H1 (cell line): ENCODE results near the gene HOXB9.

ENCODE experiments used
- EZH2 ChIP-seq: fragments of 200-600 bp; sonication (generic); IDR thresholded peaks from 2 replicates; pipeline ENCODE4 v1.7.1; 2012; ENCODE audit warnings: low read depth, mild to moderate bottlenecking, moderate library complexity, low read length, inconsistent platforms; ENCODE audit not compliant: severe bottlenecking
- JUND ChIP-seq: IDR thresholded peaks from 2 replicates; pipeline ENCODE4 v1.6.1; 2011; ENCODE audit warnings: mild to moderate bottlenecking, improper control_type of control experiment, low read length
- YY1 ChIP-seq: IDR thresholded peaks from 2 replicates; pipeline ENCODE4 v1.6.1; 2011; ENCODE audit warnings: low read depth, mild to moderate bottlenecking, low read length

DNA sequence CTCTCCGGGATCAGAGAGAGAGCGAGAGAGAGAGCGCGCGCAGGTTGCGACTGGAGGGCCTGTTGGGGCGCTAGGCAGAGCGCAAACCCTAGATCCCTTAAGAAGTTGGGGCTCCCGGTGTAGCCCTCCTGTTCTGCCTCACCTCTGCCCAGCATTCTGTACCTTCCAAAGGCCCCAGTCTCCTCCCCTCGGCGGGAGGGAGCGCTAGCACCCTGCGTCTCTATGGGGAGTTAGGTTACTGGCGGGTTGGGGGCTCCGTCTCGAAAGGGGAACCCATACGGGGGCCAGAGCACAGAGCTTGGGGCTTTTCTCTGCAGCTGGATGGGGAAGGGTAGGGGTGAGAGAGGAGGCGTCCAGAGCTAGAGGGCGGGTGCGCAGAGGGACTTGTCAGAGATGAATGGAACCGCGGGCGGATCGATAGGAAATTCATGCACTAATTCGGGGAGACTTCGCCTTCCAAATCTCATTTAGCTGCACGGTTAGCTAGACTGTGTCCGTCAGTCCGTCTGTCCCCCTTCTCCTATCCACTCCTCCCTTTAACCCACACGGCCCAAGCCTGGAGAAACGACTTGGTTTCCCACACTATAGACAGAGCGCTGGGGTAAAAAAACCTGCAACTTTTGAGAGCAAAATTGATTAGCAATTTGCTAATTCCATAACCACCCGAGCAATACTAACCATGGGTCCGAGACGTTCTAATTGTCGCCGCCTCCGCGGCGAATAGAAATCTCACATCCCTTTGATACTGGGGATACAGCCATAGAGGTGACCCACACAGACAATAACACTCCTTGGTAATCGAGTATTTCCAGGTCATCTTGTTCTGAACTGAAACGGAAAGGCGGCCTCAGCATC is 47.3 kb downstream of the HOXB9 start:
- TF ChIP-seq JUND: no peak
- peak; percentile 89 for TF ChIP-seq EZH2
- no peak for TF ChIP-seq YY1
